ENCODE measurements around the gene CIC.
"Not testable (repeated sequence)": the region's sequence is repeated elsewhere in the genome, so short reads cannot be mapped to it uniquely, and the experiment has no call there.

CIC gene

GRCh38 chr19:42335971-42336370 is 66.9 kb downstream of the CIC start:
- DNase-seq = no peak

DNA sequence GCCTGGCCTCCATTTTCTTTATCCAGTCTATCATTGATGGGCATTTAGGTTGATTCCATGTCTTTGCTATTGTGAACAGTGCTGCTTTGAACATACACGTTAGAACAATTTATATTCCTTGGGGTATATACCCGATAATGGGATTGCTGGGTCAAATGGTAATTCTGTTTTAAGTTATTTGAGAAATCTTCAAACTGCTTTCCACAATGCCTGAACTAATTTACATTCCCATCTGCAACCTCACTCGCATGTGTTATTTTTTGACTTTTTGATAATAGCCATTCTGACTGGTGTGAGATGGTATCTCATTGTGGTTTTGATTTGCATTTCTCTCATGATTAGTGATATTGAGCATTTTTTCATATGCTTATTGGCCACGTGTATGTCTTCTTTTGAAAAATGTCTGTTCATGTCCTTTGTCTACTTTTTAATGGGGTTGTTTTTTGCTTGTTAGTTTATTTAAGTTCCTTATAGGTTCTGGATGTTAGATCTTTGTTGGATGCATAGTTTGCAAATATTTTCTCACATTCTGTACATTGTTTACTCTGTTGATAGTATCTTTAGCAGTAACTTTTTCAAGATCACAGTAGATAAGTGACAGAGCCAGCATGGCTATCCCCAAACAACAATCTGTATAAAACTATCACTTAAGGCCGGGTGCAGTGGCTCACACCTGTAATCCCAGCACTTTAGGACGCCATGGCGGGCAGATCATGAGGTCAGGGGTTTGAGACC is 70.2 kb downstream of the CIC start:
- not testable (repeated sequence) for DNase-seq

GRCh38 chr19:42339922-42340321 is 70.9 kb downstream of the CIC start:
- not testable (repeated sequence) for DNase-seq

DNA sequence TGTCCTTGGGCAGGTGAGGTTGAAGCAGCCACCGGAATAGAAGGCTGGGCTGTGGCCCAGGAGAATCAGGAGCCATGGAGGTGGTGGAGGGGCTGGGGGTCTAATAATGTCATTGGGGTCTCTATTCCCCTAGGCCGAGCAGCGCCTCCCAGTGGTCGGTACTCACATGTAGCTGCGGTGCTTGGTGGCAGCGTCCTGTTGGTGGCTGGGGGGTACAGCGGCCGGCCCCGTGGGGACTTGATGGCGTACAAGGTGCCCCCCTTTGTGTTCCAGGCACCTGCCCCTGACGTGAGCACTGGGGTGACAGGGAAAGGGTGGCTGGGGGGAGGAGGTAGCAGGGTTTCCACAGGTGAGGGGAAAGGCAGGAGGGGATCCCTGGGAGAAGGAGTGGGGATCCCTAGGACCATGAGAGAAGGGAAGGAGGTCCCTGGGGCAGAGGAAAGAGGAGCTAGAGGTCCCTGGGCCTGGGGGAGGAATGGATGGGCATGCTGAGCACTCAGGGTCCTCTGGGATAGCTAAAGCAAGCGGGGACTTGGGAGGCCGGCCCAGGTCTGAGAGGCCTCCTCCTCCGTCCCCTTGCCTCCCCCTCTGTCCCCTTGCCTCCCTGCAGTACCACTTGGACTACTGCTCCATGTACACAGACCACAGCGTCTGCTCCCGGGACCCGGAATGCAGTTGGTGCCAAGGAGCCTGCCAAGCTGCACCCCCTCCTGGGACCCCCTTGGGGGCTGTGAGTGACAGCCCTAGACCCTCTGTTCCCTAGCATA is 74.5 kb downstream of the CIC start:
- DNase-seq = no peak

- DNase-seq = no peak
Observed at GRCh38 chr19:42344336-42344893, 75.4 kb downstream of the CIC start.
